ENCODE measurements around the gene DYRK1B. TPM values are rescaled to one million over a fixed set of nuclear protein-coding genes. Genes with fewer than 3 reads are reported as not detected.

The DYRK1B gene
- total RNA-seq, 1 experiment from 2014 or later: 2.4 TPM

- no peaks in the 10 kb centered on the region for H3K27me3 ChIP-seq (ENCODE audit: low read length)
- DNase-seq (no peak), ATAC-seq (no peak)
- no TSS peak for BruUV-seq (replicated peaks)
- H2AFZ ChIP-seq (ENCODE audit: low read length): no peak overlapping the region
- H3K9me2 ChIP-seq (replicated peaks; ENCODE audit: low read length): no peaks in the 10 kb centered on the region
- CTCF ChIA-PET: no interaction called here
- POLR2A ChIA-PET (ENCODE audit: unreplicated experiment): no interaction called here
- H3K9me3 ChIP-seq (ENCODE audit: low read length): no peaks in the 10 kb centered on the region
- H3K79me2 ChIP-seq (ENCODE audit: low read length): peaks cover 57% of the 10 kb centered on the region
- peaks cover 39% of the 10 kb centered on the region for H3K36me3 ChIP-seq (ENCODE audit: low read depth, low read length)
- intact Hi-C loops (cut with micrococcal nuclease): no loop called here
- no peak overlapping the region for H3K9ac ChIP-seq (ENCODE audit: low read length)
- H3K27ac ChIP-seq (ENCODE audit: low read length): no peak overlapping the region
- H4K20me1 ChIP-seq (ENCODE audit: low read length): peaks cover 38% of the 10 kb centered on the region
- no peak overlapping the region for H3K4me2 ChIP-seq (ENCODE audit: low read length)
- peaks cover 24% of the 10 kb centered on the region for H3K4me1 ChIP-seq (ENCODE audit: insufficient read depth, low read length)
- TF ChIP-seq, protein P1, sequence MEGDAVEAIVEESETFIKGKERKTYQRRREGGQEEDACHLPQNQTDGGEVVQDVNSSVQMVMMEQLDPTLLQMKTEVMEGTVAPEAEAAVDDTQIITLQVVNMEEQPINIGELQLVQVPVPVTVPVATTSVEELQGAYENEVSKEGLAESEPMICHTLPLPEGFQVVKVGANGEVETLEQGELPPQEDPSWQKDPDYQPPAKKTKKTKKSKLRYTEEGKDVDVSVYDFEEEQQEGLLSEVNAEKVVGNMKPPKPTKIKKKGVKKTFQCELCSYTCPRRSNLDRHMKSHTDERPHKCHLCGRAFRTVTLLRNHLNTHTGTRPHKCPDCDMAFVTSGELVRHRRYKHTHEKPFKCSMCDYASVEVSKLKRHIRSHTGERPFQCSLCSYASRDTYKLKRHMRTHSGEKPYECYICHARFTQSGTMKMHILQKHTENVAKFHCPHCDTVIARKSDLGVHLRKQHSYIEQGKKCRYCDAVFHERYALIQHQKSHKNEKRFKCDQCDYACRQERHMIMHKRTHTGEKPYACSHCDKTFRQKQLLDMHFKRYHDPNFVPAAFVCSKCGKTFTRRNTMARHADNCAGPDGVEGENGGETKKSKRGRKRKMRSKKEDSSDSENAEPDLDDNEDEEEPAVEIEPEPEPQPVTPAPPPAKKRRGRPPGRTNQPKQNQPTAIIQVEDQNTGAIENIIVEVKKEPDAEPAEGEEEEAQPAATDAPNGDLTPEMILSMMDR (conservative IDR thresholded peaks at IDR 0.05; ENCODE audit: low read depth, low read length): no peak
- no peak for TF ChIP-seq EZH2 (IDR thresholded peaks at IDR 0.05; ENCODE audit: low read length, unreplicated experiment)
- no peak for TF ChIP-seq EZH2phosphoT487 (IDR thresholded peaks at IDR 0.05; ENCODE audit: borderline replicate concordance, low read length)
- H3F3A ChIP-seq (ENCODE audit: low read length, unreplicated experiment): no peaks in the 10 kb centered on the region
- H3K4me3 ChIP-seq (ENCODE audit: low read length): no peak overlapping the region
These were observed 5.8 kb upstream of the DYRK1B start for GRCh38 chr19:39839678-39840327.

DNA sequence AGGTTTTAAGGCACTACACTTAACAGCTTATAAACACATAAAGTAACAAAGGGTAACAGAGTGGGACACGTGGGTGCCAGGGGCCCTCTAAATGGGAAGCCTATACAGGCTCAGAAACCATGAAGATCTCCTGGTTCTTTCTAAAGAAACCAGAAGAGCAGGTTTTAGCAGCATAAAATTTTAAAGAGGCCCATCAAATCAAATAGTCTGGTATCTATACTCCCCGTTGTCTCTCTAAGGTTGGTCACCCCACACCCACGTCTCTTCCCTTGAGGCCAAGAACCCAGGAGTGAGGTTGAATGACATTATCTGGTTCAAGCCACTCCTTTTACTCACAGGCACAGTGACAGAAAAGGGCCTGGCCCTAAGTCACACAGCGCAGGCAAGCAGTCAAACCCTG, 4.6 kb upstream of the DYRK1B start:
- CTCF ChIA-PET: no interaction called here
- H3K27me3 ChIP-seq (ENCODE audit: low read length): no peaks in the 10 kb centered on the region

DNA sequence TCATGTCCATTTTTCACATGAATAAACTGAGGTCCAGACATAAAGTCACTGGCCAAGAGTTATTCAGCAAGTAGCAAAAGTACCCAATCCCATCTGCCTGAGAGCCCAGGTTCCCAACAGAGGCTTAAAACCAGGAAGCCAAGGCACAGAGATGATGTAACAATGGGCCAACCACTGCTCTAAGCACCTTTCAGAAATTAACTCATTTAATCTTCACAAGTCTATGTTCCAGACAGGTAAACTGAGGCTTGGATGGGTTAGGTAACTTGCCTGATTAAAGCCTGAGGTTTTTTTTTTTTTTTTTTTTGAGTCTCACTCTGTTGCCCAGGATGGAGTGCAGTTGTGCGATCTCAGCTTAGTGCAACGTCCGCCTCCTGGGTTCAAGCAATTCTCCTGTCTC, 4.0 kb upstream of the DYRK1B start:
- ATAC-seq (no peak), DNase-seq (no peak)
- no peak overlapping the region for H3K9ac ChIP-seq (ENCODE audit: low read length)
- H3K27ac ChIP-seq (ENCODE audit: low read length): no peak overlapping the region
- peaks cover 11% of the 10 kb centered on the region for H3K4me1 ChIP-seq (ENCODE audit: insufficient read depth, low read length)
- H3K4me2 ChIP-seq (ENCODE audit: low read length): no peak overlapping the region
- no peak overlapping the region for H3K4me3 ChIP-seq (ENCODE audit: low read length)
- POLR2A ChIA-PET (ENCODE audit: unreplicated experiment): no interaction called here
- CTCF ChIA-PET: no interaction called here
- H3K9me2 ChIP-seq (replicated peaks; ENCODE audit: low read length): no peaks in the 10 kb centered on the region
- TF ChIP-seq EZH2phosphoT487 (IDR thresholded peaks at IDR 0.05; ENCODE audit: borderline replicate concordance, low read length) (no peak), EZH2 (IDR thresholded peaks at IDR 0.05; ENCODE audit: low read length, unreplicated experiment) (no peak)
- TF ChIP-seq, protein P1 (conservative IDR thresholded peaks at IDR 0.05; ENCODE audit: low read depth, low read length): no peak
- H4K20me1 ChIP-seq (ENCODE audit: low read length): peaks cover 20% of the 10 kb centered on the region
- H3K9me3 ChIP-seq (ENCODE audit: low read length): no peaks in the 10 kb centered on the region
- no TSS peak for BruUV-seq (replicated peaks)
- H3K36me3 ChIP-seq (ENCODE audit: low read depth, low read length): peaks cover 46% of the 10 kb centered on the region
- no peaks in the 10 kb centered on the region for H3K27me3 ChIP-seq (ENCODE audit: low read length)
- peaks cover 39% of the 10 kb centered on the region for H3K79me2 ChIP-seq (ENCODE audit: low read length)
- no peaks in the 10 kb centered on the region for H3F3A ChIP-seq (ENCODE audit: low read length, unreplicated experiment)
- no peak overlapping the region for H2AFZ ChIP-seq (ENCODE audit: low read length)
- intact Hi-C loops (cut with micrococcal nuclease): no loop called here

More for the DNA sequence above, 4.6 kb upstream of the DYRK1B start:
- Histone ChIP-seq H3K9me2 (replicated peaks; ENCODE audit: low read length) (no peaks in the 10 kb centered on the region), H4K20me1 (ENCODE audit: low read length) (peaks cover 26% of the 10 kb centered on the region), H3K4me2 (ENCODE audit: low read length) (no peak overlapping the region), H3K36me3 (ENCODE audit: low read depth, low read length) (peaks cover 46% of the 10 kb centered on the region), H3K27ac (ENCODE audit: low read length) (no peak overlapping the region), H2AFZ (ENCODE audit: low read length) (no peak overlapping the region), H3K9me3 (ENCODE audit: low read length) (no peaks in the 10 kb centered on the region), H3K79me2 (ENCODE audit: low read length) (peaks cover 45% of the 10 kb centered on the region), H3K4me1 (ENCODE audit: insufficient read depth, low read length) (peaks cover 17% of the 10 kb centered on the region), H3F3A (ENCODE audit: low read length, unreplicated experiment) (no peaks in the 10 kb centered on the region), H3K4me3 (ENCODE audit: low read length) (no peak overlapping the region), H3K9ac (ENCODE audit: low read length) (no peak overlapping the region)
- POLR2A ChIA-PET (ENCODE audit: unreplicated experiment): no interaction called here
- DNase-seq (no peak), ATAC-seq (no peak)
- TF ChIP-seq, protein P1 (conservative IDR thresholded peaks at IDR 0.05; ENCODE audit: low read depth, low read length): no peak
- no peak for TF ChIP-seq EZH2phosphoT487 (IDR thresholded peaks at IDR 0.05; ENCODE audit: borderline replicate concordance, low read length)
- TF ChIP-seq EZH2 (IDR thresholded peaks at IDR 0.05; ENCODE audit: low read length, unreplicated experiment): no peak
- no TSS peak for BruUV-seq (replicated peaks)
- intact Hi-C loops (cut with micrococcal nuclease): no loop called here
